Prostate gland (tissue), 2 donors: ENCODE results near the gene KCNQ4. TPM values are rescaled to one million over a fixed set of nuclear protein-coding genes. Genes with fewer than 3 reads are reported as not detected.

Experiments
- DNase-seq: peaks from one replicate; pipeline ENCODE4 v3.0.0-alpha.2; 2019; ENCODE audit warnings: low spot score
- H3K27ac ChIP-seq, 2 donors: fragments of 200-600 bp; sonication (generic); 2 replicates each; pipeline ENCODE4 v1.5.1; 2017 to 2019
- H3K27me3 ChIP-seq: fragments of 200-600 bp; sonication (generic); replicated peaks from 2 replicates; pipeline ENCODE4 v1.5.1; 2019; ENCODE audit not compliant: insufficient read depth
- H3K36me3 ChIP-seq, 2 donors: fragments of 200-600 bp; sonication (generic); 1 replicate in 1 of 2; 2 replicates in 1 of 2; pipeline versions ENCODE4 v1.5.1 to v1.8.1; 2017 to 2019
- H3K4me1 ChIP-seq: fragments of 200-600 bp; sonication (generic); replicated peaks from 2 replicates; pipeline ENCODE4 v1.5.1; 2019
- H3K4me3 ChIP-seq, 2 donors: fragments of 200-600 bp; sonication (generic); 2 replicates each; pipeline ENCODE4 v1.5.1; 2017 to 2019
- H3K9me3 ChIP-seq: fragments of 200-600 bp; sonication (generic); 2 replicates; pipeline ENCODE4 v1.5.1; 2017
- CTCF ChIP-seq, 4 experiments: fragments of 200-600 bp in 2 of 4; fragments of 450-650 bp in 2 of 4; sonication (generic) in 2 of 4; IDR thresholded peaks; 1 replicate in 3 of 4; 2 replicates in 1 of 4; pipeline ENCODE4 v1.5.1; 2016 to 2019; ENCODE audit warnings: antibody characterized with exemption in 4 of 4, mild to moderate bottlenecking in 2 of 4, moderate library complexity in 2 of 4
- POLR2A ChIP-seq: fragments of 450-650 bp; IDR thresholded peaks from one replicate; pipeline ENCODE4 v1.6.1; 2016; ENCODE audit warnings: antibody characterized with exemption, mild to moderate bottlenecking
- POLR2AphosphoS5 ChIP-seq: sonication (generic); formaldehyde crosslinking; IDR thresholded peaks from one replicate; pipeline ENCODE4 v1.6.1; 2017; ENCODE audit warnings: antibody characterized with exemption
- WGBS: methylation state at CpG from one replicate; pipeline ENCODE4 v1.1.5; 2018; 5-methylcytosine and 5-hydroxymethylcytosine counted together
- intact Hi-C: fragments of 100-400 bp; cut with DNase I; formaldehyde crosslinking; loops from one replicate; pipeline ENCODE4 v1.14.2; 2022
- total RNA-seq, 2 donors: library from RNA; depleted of rRNA; stranded (reverse); fragments of >200 nt; gene quantifications; one replicate each; pipeline ENCODE4 v1.1.0, GENCODE V29; 2016

The KCNQ4 gene
- total RNA-seq, 2 donors from 2014 or later = 1.8 to 3.1 TPM

- WGBS = 80% methylated on average over 9 of the region's 9 CpGs
- H3K4me1 ChIP-seq = no peaks in the 10 kb centered on the region
- H3K9me3 ChIP-seq = no peaks in the 10 kb centered on the region
- intact Hi-C loops = no loop called here
- H3K36me3 ChIP-seq = peaks cover 7 to 14% of the 10 kb centered on the region in 2 donors
- no peaks in the 10 kb centered on the region for H3K27me3 ChIP-seq
- H3K27ac ChIP-seq = no peak overlapping the region
- H3K4me3 ChIP-seq = no peak overlapping the region
- TF ChIP-seq POLR2A = no peak
- no peak for TF ChIP-seq CTCF (IDR thresholded peaks at IDR 0.05)
- no peak for DNase-seq
Measured at GRCh38 chr1:40763742-40764532, 19.6 kb upstream of the KCNQ4 start.

GRCh38 chr1:40764981-40765380 lies 18.6 kb upstream of the KCNQ4 start:
- no peak overlapping the region for H3K27ac ChIP-seq
- no peaks in the 10 kb centered on the region for H3K4me1 ChIP-seq
- WGBS = 54% methylated on average over 2 of the region's 2 CpGs
- no peak for DNase-seq
- no peaks in the 10 kb centered on the region for H3K27me3 ChIP-seq
- H3K9me3 ChIP-seq = no peaks in the 10 kb centered on the region
- intact Hi-C loops = no loop called here
- H3K4me3 ChIP-seq = no peak overlapping the region
- peaks cover 11 to 16% of the 10 kb centered on the region in 2 donors for H3K36me3 ChIP-seq
- TF ChIP-seq POLR2A (no peak), CTCF (IDR thresholded peaks at IDR 0.05) (no peak), POLR2AphosphoS5 (no peak)

DNA sequence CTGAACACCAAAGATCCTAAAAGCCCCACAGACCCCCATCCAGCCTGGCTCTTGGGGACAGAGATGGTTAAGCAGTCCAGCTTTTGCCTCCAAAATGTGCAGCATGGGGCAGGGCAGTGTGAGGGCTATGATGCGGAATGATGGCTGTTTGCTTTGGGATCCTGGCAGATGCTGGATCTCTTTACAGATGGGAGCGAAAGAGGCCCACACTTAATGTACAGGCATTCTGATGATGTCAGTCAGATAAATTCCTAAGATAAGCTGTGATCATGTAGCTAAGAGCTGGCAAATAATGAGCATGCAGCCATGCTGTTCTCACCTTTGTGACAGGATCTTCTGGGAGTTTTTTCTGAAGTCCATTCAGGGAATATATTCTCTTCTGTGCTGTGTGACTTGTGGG lies 17.6 kb upstream of the KCNQ4 start:
- TF ChIP-seq POLR2AphosphoS5 (no peak), CTCF (IDR thresholded peaks at IDR 0.05) (no peak), POLR2A (no peak)
- no peak overlapping the region for H3K4me3 ChIP-seq
- intact Hi-C loops = no loop called here
- no peaks in the 10 kb centered on the region for H3K4me1 ChIP-seq
- no peak for DNase-seq
- no peaks in the 10 kb centered on the region for H3K27me3 ChIP-seq
- peaks cover 14 to 23% of the 10 kb centered on the region in 2 donors for H3K36me3 ChIP-seq
- no peaks in the 10 kb centered on the region for H3K9me3 ChIP-seq
- no peak overlapping the region for H3K27ac ChIP-seq
- WGBS = 96% methylated on average over 2 of the region's 2 CpGs

- TF ChIP-seq CTCF (IDR thresholded peaks at IDR 0.05) (no peak), POLR2A (no peak), POLR2AphosphoS5 (no peak)
- WGBS = 96% methylated on average over 4 of the region's 4 CpGs
- Histone ChIP-seq H3K4me3 (no peak overlapping the region), H3K36me3 (peaks cover 14 to 23% of the 10 kb centered on the region in 2 donors), H3K9me3 (no peaks in the 10 kb centered on the region), H3K27ac (no peak overlapping the region), H3K4me1 (no peaks in the 10 kb centered on the region), H3K27me3 (no peaks in the 10 kb centered on the region)
- no peak for DNase-seq
- intact Hi-C loops = no loop called here
Measured at GRCh38 chr1:40766560-40766959, 17.0 kb upstream of the KCNQ4 start.
